ENCODE measurements around the gene KIFC3. TPM values are rescaled to one million over a fixed set of nuclear protein-coding genes. Genes with fewer than 3 reads are reported as not detected.

Gene KIFC3
- total RNA-seq, 2 donors from 2014 or later: 1.3 to 1.5 TPM

GRCh38 chr16:57759131-57759530, 43.2 kb downstream of the KIFC3 start:
- no peak overlapping the region for H3K27ac Mint-ChIP-seq
- ATAC-seq (replicated peaks in 1 of 2): no peak
- H3K4me3 Mint-ChIP-seq: no peak overlapping the region
- H3K9me3 Mint-ChIP-seq: no peaks in the 10 kb centered on the region
- no peaks in the 10 kb centered on the region for H3K4me1 Mint-ChIP-seq (ENCODE audit: low read depth)
- no peaks in the 10 kb centered on the region for H3K36me3 Mint-ChIP-seq (ENCODE audit: insufficient read depth in 2 of 2)
- no peaks in the 10 kb centered on the region for H3K27me3 Mint-ChIP-seq (ENCODE audit: low read depth)
- DNase-seq: no peak

GRCh38 chr16:57758331-57759117, 43.8 kb downstream of the KIFC3 start:
- no peaks in the 10 kb centered on the region for H3K9me3 Mint-ChIP-seq
- no peak for ATAC-seq (replicated peaks in 1 of 2)
- no peak overlapping the region for H3K27ac Mint-ChIP-seq
- H3K36me3 Mint-ChIP-seq (ENCODE audit: insufficient read depth in 2 of 2): no peaks in the 10 kb centered on the region
- H3K27me3 Mint-ChIP-seq (ENCODE audit: low read depth): no peaks in the 10 kb centered on the region
- H3K4me3 Mint-ChIP-seq: no peak overlapping the region
- H3K4me1 Mint-ChIP-seq (ENCODE audit: low read depth): no peaks in the 10 kb centered on the region
- no peak for DNase-seq

- Mint-ChIP-seq H3K4me1 (ENCODE audit: low read depth) (no peaks in the 10 kb centered on the region), H3K27me3 (ENCODE audit: low read depth) (no peaks in the 10 kb centered on the region), H3K4me3 (no peak overlapping the region), H3K9me3 (no peaks in the 10 kb centered on the region), H3K27ac (no peak overlapping the region), H3K36me3 (ENCODE audit: insufficient read depth in 2 of 2) (no peaks in the 10 kb centered on the region)
- DNase-seq (no peak), ATAC-seq (replicated peaks in 1 of 2) (no peak)
Measured at GRCh38 chr16:57757883-57758282, 44.4 kb downstream of the KIFC3 start.

GRCh38 chr16:57757326-57757786, 44.9 kb downstream of the KIFC3 start:
- Mint-ChIP-seq H3K4me1 (ENCODE audit: low read depth) (no peaks in the 10 kb centered on the region), H3K9me3 (no peaks in the 10 kb centered on the region), H3K27me3 (ENCODE audit: low read depth) (no peaks in the 10 kb centered on the region), H3K36me3 (ENCODE audit: insufficient read depth in 2 of 2) (no peaks in the 10 kb centered on the region), H3K27ac (no peak overlapping the region), H3K4me3 (no peak overlapping the region)
- DNase-seq: peak; percentile 88 to 93
- ATAC-seq (replicated peaks in 1 of 2): peak; percentile 93 to 96

GRCh38 chr16:57756424-57757325, 45.6 kb downstream of the KIFC3 start:
- no peak overlapping the region for H3K27ac Mint-ChIP-seq
- no peaks in the 10 kb centered on the region for H3K9me3 Mint-ChIP-seq
- H3K4me3 Mint-ChIP-seq: no peak overlapping the region
- H3K36me3 Mint-ChIP-seq (ENCODE audit: insufficient read depth in 2 of 2): no peaks in the 10 kb centered on the region
- DNase-seq (no peak), ATAC-seq (replicated peaks in 1 of 2) (peak in 1 of 2 donors; percentile 7)
- H3K4me1 Mint-ChIP-seq (ENCODE audit: low read depth): no peaks in the 10 kb centered on the region
- no peaks in the 10 kb centered on the region for H3K27me3 Mint-ChIP-seq (ENCODE audit: low read depth)

- Mint-ChIP-seq H3K9me3 (no peaks in the 10 kb centered on the region), H3K4me3 (no peak overlapping the region), H3K4me1 (ENCODE audit: low read depth) (no peaks in the 10 kb centered on the region), H3K36me3 (ENCODE audit: insufficient read depth in 2 of 2) (no peaks in the 10 kb centered on the region), H3K27me3 (ENCODE audit: low read depth) (no peaks in the 10 kb centered on the region), H3K27ac (no peak overlapping the region)
- ATAC-seq (replicated peaks in 1 of 2) (no peak), DNase-seq (no peak)
Measured at GRCh38 chr16:57755726-57756423, 46.4 kb downstream of the KIFC3 start.

GRCh38 chr16:57755061-57755684, 47.1 kb downstream of the KIFC3 start:
- no peaks in the 10 kb centered on the region for H3K9me3 Mint-ChIP-seq
- DNase-seq (no peak), ATAC-seq (replicated peaks in 1 of 2) (no peak)
- no peaks in the 10 kb centered on the region for H3K27me3 Mint-ChIP-seq (ENCODE audit: low read depth)
- no peaks in the 10 kb centered on the region for H3K36me3 Mint-ChIP-seq (ENCODE audit: insufficient read depth in 2 of 2)
- H3K27ac Mint-ChIP-seq: no peak overlapping the region
- H3K4me1 Mint-ChIP-seq (ENCODE audit: low read depth): no peaks in the 10 kb centered on the region
- no peak overlapping the region for H3K4me3 Mint-ChIP-seq

GRCh38 chr16:57754354-57755060, 47.8 kb downstream of the KIFC3 start:
- DNase-seq: no peak

GRCh38 chr16:57753448-57754353, 48.6 kb downstream of the KIFC3 start:
- Mint-ChIP-seq H3K9me3 (no peaks in the 10 kb centered on the region), H3K27me3 (ENCODE audit: low read depth) (no peaks in the 10 kb centered on the region), H3K36me3 (ENCODE audit: insufficient read depth in 2 of 2) (no peaks in the 10 kb centered on the region), H3K4me3 (no peak overlapping the region), H3K27ac (no peak overlapping the region), H3K4me1 (ENCODE audit: low read depth) (no peaks in the 10 kb centered on the region)
- ATAC-seq (replicated peaks in 1 of 2): no peak
- no peak for DNase-seq

More at GRCh38 chr16:57754354-57755060, 47.8 kb downstream of the KIFC3 start:
- Mint-ChIP-seq H3K9me3 (no peaks in the 10 kb centered on the region), H3K36me3 (ENCODE audit: insufficient read depth in 2 of 2) (no peaks in the 10 kb centered on the region), H3K4me1 (ENCODE audit: low read depth) (no peaks in the 10 kb centered on the region), H3K27ac (no peak overlapping the region), H3K27me3 (ENCODE audit: low read depth) (no peaks in the 10 kb centered on the region), H3K4me3 (no peak overlapping the region)
- ATAC-seq (replicated peaks in 1 of 2): no peak

GRCh38 chr16:57752581-57753447, 49.5 kb downstream of the KIFC3 start:
- ATAC-seq (replicated peaks in 1 of 2) (no peak), DNase-seq (no peak)
- Mint-ChIP-seq H3K27me3 (ENCODE audit: low read depth) (no peaks in the 10 kb centered on the region), H3K9me3 (no peaks in the 10 kb centered on the region), H3K4me3 (no peak overlapping the region), H3K4me1 (ENCODE audit: low read depth) (no peaks in the 10 kb centered on the region), H3K36me3 (ENCODE audit: insufficient read depth in 2 of 2) (no peaks in the 10 kb centered on the region), H3K27ac (no peak overlapping the region)

GRCh38 chr16:57752203-57752580, 50.1 kb downstream of the KIFC3 start:
- Mint-ChIP-seq H3K27ac (no peak overlapping the region), H3K36me3 (ENCODE audit: insufficient read depth in 2 of 2) (no peaks in the 10 kb centered on the region), H3K27me3 (ENCODE audit: low read depth) (no peaks in the 10 kb centered on the region), H3K4me1 (ENCODE audit: low read depth) (no peaks in the 10 kb centered on the region), H3K4me3 (no peak overlapping the region), H3K9me3 (no peaks in the 10 kb centered on the region)
- DNase-seq (no peak), ATAC-seq (replicated peaks in 1 of 2) (no peak)
